PC-9 (cell line): ENCODE results near the gene ZNF385B.

Experiments used
- EZH2 ChIP-seq: fragments of 200-600 bp; sonication (generic); IDR thresholded peaks from 2 replicates; pipeline ENCODE4 v1.8.0; 2017; ENCODE audit warnings: antibody characterized with exemption, low read depth
- TF ChIP-seq, protein P1 (sequence below): fragments of 200-600 bp; sonication (generic); conservative IDR thresholded peaks from 2 replicates; pipeline ENCODE4 v1.6.1; 2017; ENCODE audit warnings: mixed run types, antibody characterized with exemption, mild to moderate bottlenecking, moderate library complexity

GRCh38 chr2:179460181-179460929, 401.1 kb downstream of the ZNF385B start:
- TF ChIP-seq, protein P1, sequence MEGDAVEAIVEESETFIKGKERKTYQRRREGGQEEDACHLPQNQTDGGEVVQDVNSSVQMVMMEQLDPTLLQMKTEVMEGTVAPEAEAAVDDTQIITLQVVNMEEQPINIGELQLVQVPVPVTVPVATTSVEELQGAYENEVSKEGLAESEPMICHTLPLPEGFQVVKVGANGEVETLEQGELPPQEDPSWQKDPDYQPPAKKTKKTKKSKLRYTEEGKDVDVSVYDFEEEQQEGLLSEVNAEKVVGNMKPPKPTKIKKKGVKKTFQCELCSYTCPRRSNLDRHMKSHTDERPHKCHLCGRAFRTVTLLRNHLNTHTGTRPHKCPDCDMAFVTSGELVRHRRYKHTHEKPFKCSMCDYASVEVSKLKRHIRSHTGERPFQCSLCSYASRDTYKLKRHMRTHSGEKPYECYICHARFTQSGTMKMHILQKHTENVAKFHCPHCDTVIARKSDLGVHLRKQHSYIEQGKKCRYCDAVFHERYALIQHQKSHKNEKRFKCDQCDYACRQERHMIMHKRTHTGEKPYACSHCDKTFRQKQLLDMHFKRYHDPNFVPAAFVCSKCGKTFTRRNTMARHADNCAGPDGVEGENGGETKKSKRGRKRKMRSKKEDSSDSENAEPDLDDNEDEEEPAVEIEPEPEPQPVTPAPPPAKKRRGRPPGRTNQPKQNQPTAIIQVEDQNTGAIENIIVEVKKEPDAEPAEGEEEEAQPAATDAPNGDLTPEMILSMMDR: no peak
- no peak for TF ChIP-seq EZH2
